Measurements from ENCODE around the gene PHACTR1. TPM values are rescaled to one million over a fixed set of nuclear protein-coding genes. Genes with fewer than 3 reads are reported as not detected.

PHACTR1 gene
- polyA plus RNA-seq, 3 donors = 6.1 to 26.9 (median 7.6) TPM

DNA sequence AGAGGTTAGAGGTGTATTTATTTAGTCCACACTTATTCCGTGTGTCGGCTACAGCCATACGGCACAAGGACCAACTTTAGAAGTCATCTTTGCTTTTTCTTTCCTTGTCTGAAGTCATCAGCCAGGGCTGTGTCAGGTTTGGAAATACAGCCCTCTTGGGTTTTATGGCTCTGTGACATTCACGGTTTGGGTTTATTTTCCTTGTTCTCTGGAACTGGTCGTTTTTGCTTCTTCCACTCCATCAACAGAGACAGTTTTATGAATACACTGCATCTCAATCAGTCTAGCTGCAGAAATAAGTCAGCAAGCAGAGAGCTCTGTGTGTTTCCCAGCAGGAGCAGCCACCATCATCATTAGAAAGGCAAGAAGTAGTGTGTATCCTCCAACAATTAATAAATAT lies 479.2 kb downstream of the PHACTR1 start:
- Mint-ChIP-seq H3K27me3 (ENCODE audit: low read depth in 3 of 3) (peaks cover 0 to 2% (median 0%) of the 10 kb centered on the region in 3 donors), H3K27ac (no peak overlapping the region), H3K4me1 (peaks cover 7% of the 10 kb centered on the region), H3K4me3 (no peak overlapping the region), H3K36me3 (no peaks in the 10 kb centered on the region), H3K9me3 (no peaks in the 10 kb centered on the region)
- intact Hi-C loops (cut with micrococcal nuclease) = loop anchor here (2.0 to 10.0 kb wide), 3 partner anchors 71 to 139 kb away; no protein-coding TSS in a partner anchor
- TF ChIP-seq, protein P1, sequence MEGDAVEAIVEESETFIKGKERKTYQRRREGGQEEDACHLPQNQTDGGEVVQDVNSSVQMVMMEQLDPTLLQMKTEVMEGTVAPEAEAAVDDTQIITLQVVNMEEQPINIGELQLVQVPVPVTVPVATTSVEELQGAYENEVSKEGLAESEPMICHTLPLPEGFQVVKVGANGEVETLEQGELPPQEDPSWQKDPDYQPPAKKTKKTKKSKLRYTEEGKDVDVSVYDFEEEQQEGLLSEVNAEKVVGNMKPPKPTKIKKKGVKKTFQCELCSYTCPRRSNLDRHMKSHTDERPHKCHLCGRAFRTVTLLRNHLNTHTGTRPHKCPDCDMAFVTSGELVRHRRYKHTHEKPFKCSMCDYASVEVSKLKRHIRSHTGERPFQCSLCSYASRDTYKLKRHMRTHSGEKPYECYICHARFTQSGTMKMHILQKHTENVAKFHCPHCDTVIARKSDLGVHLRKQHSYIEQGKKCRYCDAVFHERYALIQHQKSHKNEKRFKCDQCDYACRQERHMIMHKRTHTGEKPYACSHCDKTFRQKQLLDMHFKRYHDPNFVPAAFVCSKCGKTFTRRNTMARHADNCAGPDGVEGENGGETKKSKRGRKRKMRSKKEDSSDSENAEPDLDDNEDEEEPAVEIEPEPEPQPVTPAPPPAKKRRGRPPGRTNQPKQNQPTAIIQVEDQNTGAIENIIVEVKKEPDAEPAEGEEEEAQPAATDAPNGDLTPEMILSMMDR (IDR thresholded peaks at IDR 0.05) = no peak
- Histone ChIP-seq H3K27me3 (ENCODE audit: control insufficient read depth in 2 of 2, insufficient read depth in 2 of 2, low read length in 2 of 2) (no peaks in the 10 kb centered on the region), H3K4me2 (replicated peaks; ENCODE audit: extremely low read depth, low read length, poor library complexity, severe bottlenecking) (no peak overlapping the region), H3K36me3 (replicated peaks in 1 of 2; ENCODE audit: control insufficient read depth in 1 of 2, insufficient read depth in 2 of 2, low read length in 2 of 2) (no peaks in the 10 kb centered on the region), H2AFZ (ENCODE audit: insufficient read depth, low read depth, low read length, poor library complexity, severe bottlenecking) (no peak overlapping the region), H3K9me3 (replicated peaks in 1 of 2; ENCODE audit: control insufficient read depth in 1 of 2, insufficient read depth in 1 of 2, low read length in 2 of 2) (no peaks in the 10 kb centered on the region), H3K79me2 (ENCODE audit: insufficient read depth, low read length) (no peaks in the 10 kb centered on the region), H3K9ac (ENCODE audit: insufficient read depth, low read length, poor library complexity, severe bottlenecking) (no peak overlapping the region), H3K4me3 (replicated peaks in 1 of 3; ENCODE audit: low read depth in 2 of 3, low read length in 3 of 3) (no peak overlapping the region), H3K27ac (ENCODE audit: low read depth in 1 of 2, low read length in 2 of 2) (no peak overlapping the region), H3K4me1 (ENCODE audit: control insufficient read depth in 1 of 2, insufficient read depth in 2 of 2, low read length in 2 of 2) (no peaks in the 10 kb centered on the region), H4K20me1 (ENCODE audit: insufficient read depth, low read length) (no peaks in the 10 kb centered on the region)
- 75% methylated on average over 2 of the region's 5 CpGs for WGBS (ENCODE audit: insufficient coverage)
- DNase-seq = no peak

DNA sequence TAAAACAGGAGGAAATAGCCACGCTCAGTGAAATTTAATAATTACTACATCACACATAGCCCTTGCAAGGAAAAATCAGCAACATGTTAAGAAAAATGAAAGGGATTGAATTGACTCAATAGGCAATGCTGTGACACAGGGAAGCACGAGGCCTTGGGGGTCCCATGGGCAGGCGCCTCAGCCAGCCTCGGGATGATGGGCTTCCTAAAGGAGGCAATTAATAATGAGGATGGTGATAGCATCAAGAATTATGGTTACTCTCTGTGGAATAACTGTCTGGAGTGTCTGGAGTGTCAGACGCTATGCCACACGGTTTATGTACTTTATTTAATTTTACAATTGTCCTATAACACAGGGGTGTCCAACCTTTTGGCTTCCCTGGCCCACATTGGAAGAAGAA lies 481.6 kb downstream of the PHACTR1 start:
- Histone ChIP-seq H3K4me1 (ENCODE audit: control insufficient read depth in 1 of 2, insufficient read depth in 2 of 2, low read length in 2 of 2) (no peaks in the 10 kb centered on the region), H3K27ac (ENCODE audit: low read depth in 1 of 2, low read length in 2 of 2) (no peak overlapping the region), H2AFZ (ENCODE audit: insufficient read depth, low read depth, low read length, poor library complexity, severe bottlenecking) (no peak overlapping the region), H3K4me2 (replicated peaks; ENCODE audit: extremely low read depth, low read length, poor library complexity, severe bottlenecking) (no peak overlapping the region), H3K36me3 (replicated peaks in 1 of 2; ENCODE audit: control insufficient read depth in 1 of 2, insufficient read depth in 2 of 2, low read length in 2 of 2) (no peaks in the 10 kb centered on the region), H3K27me3 (ENCODE audit: control insufficient read depth in 2 of 2, insufficient read depth in 2 of 2, low read length in 2 of 2) (no peaks in the 10 kb centered on the region), H3K9ac (ENCODE audit: insufficient read depth, low read length, poor library complexity, severe bottlenecking) (no peak overlapping the region), H3K79me2 (ENCODE audit: insufficient read depth, low read length) (no peaks in the 10 kb centered on the region), H3K9me3 (replicated peaks in 1 of 2; ENCODE audit: control insufficient read depth in 1 of 2, insufficient read depth in 1 of 2, low read length in 2 of 2) (no peaks in the 10 kb centered on the region), H3K4me3 (replicated peaks in 1 of 3; ENCODE audit: low read depth in 2 of 3, low read length in 3 of 3) (no peak overlapping the region), H4K20me1 (ENCODE audit: insufficient read depth, low read length) (no peaks in the 10 kb centered on the region)
- intact Hi-C loops (cut with micrococcal nuclease) = loop anchor here (5.0 to 10.0 kb wide), 2 partner anchors 69 to 137 kb away; no protein-coding TSS in a partner anchor
- H3K27ac Mint-ChIP-seq = no peak overlapping the region
- peaks cover 4% of the 10 kb centered on the region for H3K4me1 Mint-ChIP-seq
- no peaks in the 10 kb centered on the region for H3K36me3 Mint-ChIP-seq
- H3K27me3 Mint-ChIP-seq (ENCODE audit: low read depth in 3 of 3) = no peaks in the 10 kb centered on the region
- no peak for DNase-seq
- WGBS (ENCODE audit: insufficient coverage) = 75% methylated on average over 3 of the region's 6 CpGs
- no peak overlapping the region for H3K4me3 Mint-ChIP-seq
- H3K9me3 Mint-ChIP-seq = no peaks in the 10 kb centered on the region
- TF ChIP-seq, protein P1 (IDR thresholded peaks at IDR 0.05) = no peak

Data from CD14-positive monocyte (primary cell).